Neural cell (in vitro differentiated cells): Measurements from ENCODE around the gene PCSK4. TPM values are rescaled to one million over a fixed set of nuclear protein-coding genes. Genes with fewer than 3 reads are reported as not detected.
"Not testable (repeated sequence)": the region's sequence is repeated elsewhere in the genome, so short reads cannot be mapped to it uniquely, and the experiment has no call there.

Experiments
- H2AFZ ChIP-seq: fragments of 200-600, 300-800 bp; sonication (generic), shearing (Covaris generic); 2 replicates; pipeline ENCODE4 v1.6.0; 2014; ENCODE audit warnings: low read depth, mild to moderate bottlenecking, antibody characterized with exemption, low read length, moderate library complexity
- H3F3A ChIP-seq: fragments of 200-600 bp; shearing (Covaris generic); 2 replicates; pipeline ENCODE4 v1.6.1; 2016; ENCODE audit warnings: mild to moderate bottlenecking, moderate library complexity, mixed read lengths, antibody characterized with exemption, low read length; ENCODE audit not compliant: insufficient read depth, poor library complexity, severe bottlenecking
- H3K27ac ChIP-seq: fragments of 200-600, 300-800 bp; sonication (generic), shearing (Covaris generic); 2 replicates; pipeline ENCODE4 v1.5.1; 2014; ENCODE audit warnings: mild to moderate bottlenecking, low read length, moderate library complexity
- H3K27me3 ChIP-seq: fragments of 300-800, 200-600 bp; sonication (generic), shearing (Covaris generic); 2 replicates; pipeline ENCODE4 v1.6.0; 2014; ENCODE audit warnings: mild to moderate bottlenecking, low read depth, low read length, moderate library complexity; ENCODE audit not compliant: insufficient read depth
- H3K36me3 ChIP-seq: fragments of 300-800, 200-600 bp; sonication (generic), shearing (Covaris generic); 2 replicates; pipeline ENCODE4 v1.5.1; 2014; ENCODE audit warnings: mild to moderate bottlenecking, antibody characterized with exemption, low read length, moderate library complexity; ENCODE audit not compliant: insufficient read depth
- H3K4me2 ChIP-seq: fragments of 300-800, 200-600 bp; sonication (generic), shearing (Covaris generic); 2 replicates; pipeline ENCODE4 v1.6.0; 2014; ENCODE audit warnings: mild to moderate bottlenecking, low read length
- H3K4me3 ChIP-seq: fragments of 300-800, 200-600 bp; sonication (generic), shearing (Covaris generic); 2 replicates; pipeline ENCODE4 v1.5.1; 2014; ENCODE audit warnings: mild to moderate bottlenecking, low read length, moderate library complexity
- H3K79me2 ChIP-seq: fragments of 200-600 bp; shearing (Covaris generic); replicated peaks from 2 replicates; pipeline ENCODE4 v1.6.0; 2014; ENCODE audit warnings: mild to moderate bottlenecking, low read length, moderate library complexity; ENCODE audit not compliant: insufficient read depth
- H3K9ac ChIP-seq: fragments of 300-800, 200-600 bp; sonication (generic), shearing (Covaris generic); 2 replicates; pipeline ENCODE4 v1.6.1; 2016; ENCODE audit warnings: mild to moderate bottlenecking, low read length, mixed read lengths
- H3K9me2 ChIP-seq: fragments of 200-600 bp; shearing (Covaris generic); 2 replicates; pipeline ENCODE4 v1.6.1; 2016; ENCODE audit warnings: mild to moderate bottlenecking, low read length, mixed read lengths; ENCODE audit not compliant: insufficient read depth
- H3K9me3 ChIP-seq: fragments of 200-600, 300-800 bp; sonication (generic), shearing (Covaris generic); 2 replicates; pipeline ENCODE4 v1.6.1; 2016; ENCODE audit warnings: mild to moderate bottlenecking, mixed run types, low read length, moderate library complexity, mixed read lengths
- H4K20me1 ChIP-seq: fragments of 200-600 bp; shearing (Covaris generic); 2 replicates; pipeline ENCODE4 v1.6.1; 2016; ENCODE audit warnings: mild to moderate bottlenecking, mixed run types; ENCODE audit not compliant: insufficient read depth
- EP300 ChIP-seq: fragments of 450-650 bp; conservative IDR thresholded peaks from 2 replicates; pipeline ENCODE4 v1.6.1; 2014; ENCODE audit warnings: antibody characterized with exemption, mild to moderate bottlenecking, moderate library complexity; ENCODE audit not compliant: poor library complexity, severe bottlenecking
- EZH2 ChIP-seq: fragments of 200-600, 300-800 bp; shearing (Covaris generic), sonication (generic); IDR thresholded peaks from 2 replicates; pipeline ENCODE4 v1.6.1; 2014; ENCODE audit warnings: antibody characterized with exemption, low read length, borderline replicate concordance, mild to moderate bottlenecking; ENCODE audit not compliant: insufficient read depth, poor library complexity, severe bottlenecking
- MXI1 ChIP-seq: fragments of 450-650 bp; conservative IDR thresholded peaks from 2 replicates; pipeline ENCODE4 v1.6.1; 2014; ENCODE audit warnings: antibody characterized with exemption, mild to moderate bottlenecking; ENCODE audit not compliant: poor library complexity, severe bottlenecking
- POLR2AphosphoS5 ChIP-seq: IDR thresholded peaks from 2 replicates; pipeline ENCODE4 v1.6.1; 2012
- RAD21 ChIP-seq: fragments of 450-650 bp; conservative IDR thresholded peaks from 2 replicates; pipeline ENCODE4 v1.6.1; 2014; ENCODE audit warnings: antibody characterized with exemption, mild to moderate bottlenecking, moderate library complexity
- SMC3 ChIP-seq: fragments of 450-650 bp; conservative IDR thresholded peaks from 2 replicates; pipeline ENCODE4 v1.6.1; 2014; ENCODE audit warnings: antibody characterized with exemption, mild to moderate bottlenecking, moderate library complexity; ENCODE audit not compliant: poor library complexity
- TAF1 ChIP-seq: IDR thresholded peaks from 2 replicates; pipeline ENCODE4 v1.6.1; 2012; ENCODE audit warnings: low read depth
- polyA plus RNA-seq: library from polyadenylated mRNA; depleted of rRNA; stranded (reverse); fragments of >200 nt; gene quantifications from 2 replicates; pipeline ENCODE4 v1.2.3, GENCODE V29; 2014
- TF ChIP-seq, protein P1 (sequence below): fragments of 450-650 bp; IDR thresholded peaks from 2 replicates; pipeline ENCODE4 v1.5.1; 2014; ENCODE audit warnings: antibody characterized with exemption, mild to moderate bottlenecking, moderate library complexity; ENCODE audit not compliant: poor library complexity, severe bottlenecking
- TF ChIP-seq, protein P2 (sequence below): IDR thresholded peaks from 2 replicates; pipeline ENCODE4 v1.6.1; 2012; ENCODE audit warnings: borderline replicate concordance

PCSK4 gene
- polyA plus RNA-seq, 1 donor from 2014 or later, result 11.8 TPM

DNA sequence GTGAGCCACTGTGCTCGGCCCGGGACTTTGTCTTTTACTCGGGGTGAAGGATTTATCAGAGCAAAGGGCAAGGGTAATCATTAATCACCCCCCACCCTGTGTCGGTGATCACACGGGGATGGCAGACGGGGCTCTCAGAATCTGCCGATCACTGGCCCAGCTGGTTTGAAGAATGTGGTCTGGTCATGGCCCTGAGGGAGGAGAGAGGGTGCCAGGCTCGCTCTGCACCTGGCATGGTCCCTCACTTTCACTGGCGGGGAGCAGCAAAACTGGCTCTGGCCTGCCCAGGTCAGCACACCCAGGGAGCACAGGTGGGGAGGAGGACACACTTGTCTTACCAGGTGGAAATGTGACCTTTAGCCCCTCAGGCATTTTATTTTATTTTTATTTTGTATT, 11.0 kb upstream of the PCSK4 start:
- Histone ChIP-seq H3K4me2 (no peak overlapping the region), H3K9me2 (no peaks in the 10 kb centered on the region), H3K4me3 (no peak overlapping the region), H3K9me3 (no peaks in the 10 kb centered on the region), H3K27ac (no peak overlapping the region), H3K9ac (no peak overlapping the region), H4K20me1 (no peaks in the 10 kb centered on the region), H3F3A (no peaks in the 10 kb centered on the region), H3K79me2 (no peaks in the 10 kb centered on the region), H2AFZ (no peak overlapping the region), H3K36me3 (no peaks in the 10 kb centered on the region), H3K27me3 (peaks cover 5% of the 10 kb centered on the region)
- TF ChIP-seq, protein P1, sequence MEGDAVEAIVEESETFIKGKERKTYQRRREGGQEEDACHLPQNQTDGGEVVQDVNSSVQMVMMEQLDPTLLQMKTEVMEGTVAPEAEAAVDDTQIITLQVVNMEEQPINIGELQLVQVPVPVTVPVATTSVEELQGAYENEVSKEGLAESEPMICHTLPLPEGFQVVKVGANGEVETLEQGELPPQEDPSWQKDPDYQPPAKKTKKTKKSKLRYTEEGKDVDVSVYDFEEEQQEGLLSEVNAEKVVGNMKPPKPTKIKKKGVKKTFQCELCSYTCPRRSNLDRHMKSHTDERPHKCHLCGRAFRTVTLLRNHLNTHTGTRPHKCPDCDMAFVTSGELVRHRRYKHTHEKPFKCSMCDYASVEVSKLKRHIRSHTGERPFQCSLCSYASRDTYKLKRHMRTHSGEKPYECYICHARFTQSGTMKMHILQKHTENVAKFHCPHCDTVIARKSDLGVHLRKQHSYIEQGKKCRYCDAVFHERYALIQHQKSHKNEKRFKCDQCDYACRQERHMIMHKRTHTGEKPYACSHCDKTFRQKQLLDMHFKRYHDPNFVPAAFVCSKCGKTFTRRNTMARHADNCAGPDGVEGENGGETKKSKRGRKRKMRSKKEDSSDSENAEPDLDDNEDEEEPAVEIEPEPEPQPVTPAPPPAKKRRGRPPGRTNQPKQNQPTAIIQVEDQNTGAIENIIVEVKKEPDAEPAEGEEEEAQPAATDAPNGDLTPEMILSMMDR, result no peak
- TF ChIP-seq MXI1 (no peak), EZH2 (no peak), EP300 (no peak)
- TF ChIP-seq, protein P2, sequence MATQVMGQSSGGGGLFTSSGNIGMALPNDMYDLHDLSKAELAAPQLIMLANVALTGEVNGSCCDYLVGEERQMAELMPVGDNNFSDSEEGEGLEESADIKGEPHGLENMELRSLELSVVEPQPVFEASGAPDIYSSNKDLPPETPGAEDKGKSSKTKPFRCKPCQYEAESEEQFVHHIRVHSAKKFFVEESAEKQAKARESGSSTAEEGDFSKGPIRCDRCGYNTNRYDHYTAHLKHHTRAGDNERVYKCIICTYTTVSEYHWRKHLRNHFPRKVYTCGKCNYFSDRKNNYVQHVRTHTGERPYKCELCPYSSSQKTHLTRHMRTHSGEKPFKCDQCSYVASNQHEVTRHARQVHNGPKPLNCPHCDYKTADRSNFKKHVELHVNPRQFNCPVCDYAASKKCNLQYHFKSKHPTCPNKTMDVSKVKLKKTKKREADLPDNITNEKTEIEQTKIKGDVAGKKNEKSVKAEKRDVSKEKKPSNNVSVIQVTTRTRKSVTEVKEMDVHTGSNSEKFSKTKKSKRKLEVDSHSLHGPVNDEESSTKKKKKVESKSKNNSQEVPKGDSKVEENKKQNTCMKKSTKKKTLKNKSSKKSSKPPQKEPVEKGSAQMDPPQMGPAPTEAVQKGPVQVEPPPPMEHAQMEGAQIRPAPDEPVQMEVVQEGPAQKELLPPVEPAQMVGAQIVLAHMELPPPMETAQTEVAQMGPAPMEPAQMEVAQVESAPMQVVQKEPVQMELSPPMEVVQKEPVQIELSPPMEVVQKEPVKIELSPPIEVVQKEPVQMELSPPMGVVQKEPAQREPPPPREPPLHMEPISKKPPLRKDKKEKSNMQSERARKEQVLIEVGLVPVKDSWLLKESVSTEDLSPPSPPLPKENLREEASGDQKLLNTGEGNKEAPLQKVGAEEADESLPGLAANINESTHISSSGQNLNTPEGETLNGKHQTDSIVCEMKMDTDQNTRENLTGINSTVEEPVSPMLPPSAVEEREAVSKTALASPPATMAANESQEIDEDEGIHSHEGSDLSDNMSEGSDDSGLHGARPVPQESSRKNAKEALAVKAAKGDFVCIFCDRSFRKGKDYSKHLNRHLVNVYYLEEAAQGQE, result no peak

DNA sequence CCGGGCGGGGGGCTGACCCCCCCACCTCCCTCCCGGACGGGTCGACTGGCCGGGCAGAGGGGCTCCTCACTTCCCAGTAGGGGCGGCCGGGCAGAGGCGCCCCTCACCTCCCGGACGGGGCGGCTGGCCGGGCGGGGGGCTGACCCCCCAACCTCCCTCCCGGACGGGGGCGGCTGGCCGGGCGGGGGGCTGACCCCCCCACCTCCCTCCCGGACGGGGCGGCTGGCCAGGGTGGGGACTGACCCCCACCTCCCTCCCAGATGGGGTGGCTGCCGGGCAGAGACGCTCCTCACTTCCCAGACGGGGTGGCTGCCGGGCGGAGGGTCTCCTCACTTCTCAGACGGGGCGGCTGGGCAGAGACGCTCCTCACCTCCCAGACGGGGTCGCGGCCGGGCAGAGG, 9.1 kb upstream of the PCSK4 start:
- not testable (repeated sequence) for H3K27ac ChIP-seq, H3K27me3 ChIP-seq, H2AFZ ChIP-seq, H3K9ac ChIP-seq, H3K4me3 ChIP-seq, H3K9me2 ChIP-seq, H3K4me2 ChIP-seq, H3K9me3 ChIP-seq, H4K20me1 ChIP-seq, H3F3A ChIP-seq, H3K36me3 ChIP-seq, H3K79me2 ChIP-seq

DNA sequence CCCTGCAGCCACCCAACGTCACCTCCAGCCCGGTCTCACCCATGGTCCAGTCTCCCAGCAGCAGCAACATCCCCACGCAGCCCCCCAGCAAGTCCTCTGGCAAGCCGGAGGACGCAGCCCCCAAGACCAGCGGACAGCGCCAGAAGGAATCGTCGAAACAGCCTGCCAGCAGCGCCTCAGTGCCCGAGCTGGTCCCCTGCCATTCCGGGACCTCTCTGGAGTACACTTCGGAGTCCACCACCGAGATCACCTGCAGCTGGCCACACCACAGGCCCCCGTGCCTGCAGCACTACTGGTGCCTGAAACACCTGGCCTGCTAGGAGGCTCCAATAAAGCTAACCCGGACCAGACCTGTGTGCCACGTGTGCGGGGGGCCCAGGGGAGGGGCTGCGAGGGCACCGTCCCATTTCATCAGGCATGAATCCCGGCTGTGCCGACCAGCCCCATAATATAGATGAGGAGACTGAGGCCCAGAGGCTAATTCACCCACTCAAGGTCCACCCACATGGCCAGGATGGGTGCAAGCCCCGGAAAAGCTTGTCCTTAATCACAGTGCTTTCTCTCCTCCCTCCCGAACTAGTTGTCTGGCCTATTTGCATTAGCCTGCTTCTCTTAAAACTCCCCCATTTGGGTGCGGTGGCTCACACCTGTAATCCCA, 7.6 kb upstream of the PCSK4 start:
- H2AFZ ChIP-seq, result no peak overlapping the region
- H3K36me3 ChIP-seq, result no peaks in the 10 kb centered on the region
- H3K4me3 ChIP-seq, result no peak overlapping the region
- H3K27ac ChIP-seq, result no peak overlapping the region
- no peaks in the 10 kb centered on the region for H3K79me2 ChIP-seq
- no peaks in the 10 kb centered on the region for H3K9me3 ChIP-seq
- H3K9me2 ChIP-seq, result no peaks in the 10 kb centered on the region
- H4K20me1 ChIP-seq, result no peaks in the 10 kb centered on the region
- H3F3A ChIP-seq, result no peaks in the 10 kb centered on the region
- H3K27me3 ChIP-seq, result no peaks in the 10 kb centered on the region
- no peak overlapping the region for H3K9ac ChIP-seq
- TF ChIP-seq EP300, result no peak
- no peak for TF ChIP-seq SMC3
- TF ChIP-seq, protein P1, result no peak
- no peak for TF ChIP-seq MXI1
- no peak for TF ChIP-seq POLR2AphosphoS5
- TF ChIP-seq EZH2, result no peak
- TF ChIP-seq RAD21, result no peak
- TF ChIP-seq, protein P2, result no peak
- TF ChIP-seq TAF1, result no peak
- no peak overlapping the region for H3K4me2 ChIP-seq
